Measurements from ENCODE around the gene PRPH2. TPM values are rescaled to one million over a fixed set of nuclear protein-coding genes. Genes with fewer than 3 reads are reported as not detected.

PRPH2 gene
- total RNA-seq, 1 donor from 2014 or later: not detected

GRCh38 chr6:42652024-42652746, 70.2 kb downstream of the PRPH2 start:
- Mint-ChIP-seq H3K36me3 (ENCODE audit: insufficient read depth) (peaks cover 14% of the 10 kb centered on the region), H3K27me3 (no peaks in the 10 kb centered on the region)

More at GRCh38 chr6:42652024-42652746, 70.2 kb downstream of the PRPH2 start:
- no peak overlapping the region for H3K27ac Mint-ChIP-seq
- DNase-seq (ENCODE audit: low spot score, unreplicated experiment): no peak
- TF ChIP-seq CTCF (IDR thresholded peaks at IDR 0.05; ENCODE audit: unreplicated experiment): no peak
- no peaks in the 10 kb centered on the region for H3K4me1 Mint-ChIP-seq (ENCODE audit: low read depth)
- no peak overlapping the region for H3K4me3 Mint-ChIP-seq (ENCODE audit: low read depth)
- H3K9me3 Mint-ChIP-seq (ENCODE audit: low read depth): no peaks in the 10 kb centered on the region

Other genes with a start within 250 kb of the PRPH2 start
- 31.9 and 32.3 TPM in 2 replicates for gene UBR2, start 158.6 kb downstream of the PRPH2 start, total RNA-seq
- 26.8 and 28.4 TPM in 2 replicates for gene TBCC, start 23.5 kb upstream of the PRPH2 start, total RNA-seq
- gene BICRAL, start 59.5 kb upstream of the PRPH2 start, total RNA-seq: 13.2 and 14.4 TPM in 2 replicates
- gene RPL7L1, start 157.0 kb upstream of the PRPH2 start, total RNA-seq: 82.8 and 88.9 TPM in 2 replicates
- not detected in 2 replicates for gene PTCRA, start 193.5 kb upstream of the PRPH2 start, total RNA-seq
- gene CNPY3, start 206.9 kb upstream of the PRPH2 start, total RNA-seq: 61.5 and 64.1 TPM in 2 replicates
- gene GNMT, start 238.2 kb upstream of the PRPH2 start, total RNA-seq: 1.3 and 1.7 TPM in 2 replicates